IPS-20b (cell line): ENCODE results near the gene NBPF3.
"Not testable (repeated sequence)": the region's sequence is repeated elsewhere in the genome, so short reads cannot be mapped to it uniquely, and the experiment has no call there.

Source experiments
- H3K27ac ChIP-seq: one replicate; pipeline ENCODE4 v1.5.1; 2013; ENCODE audit warnings: low read length
- H3K27me3 ChIP-seq: 2 replicates; pipeline ENCODE4 v1.6.1; 2013; ENCODE audit warnings: mild to moderate bottlenecking, low read length, inconsistent platforms; ENCODE audit not compliant: insufficient read depth
- H3K36me3 ChIP-seq: 2 replicates; pipeline ENCODE4 v1.6.1; 2013; ENCODE audit warnings: low read depth, mild to moderate bottlenecking, inconsistent platforms, low read length, moderate library complexity; ENCODE audit not compliant: insufficient read depth
- H3K4me1 ChIP-seq: 2 replicates; pipeline ENCODE4 v1.6.1; 2013; ENCODE audit warnings: mild to moderate bottlenecking, control low read depth, inconsistent platforms, low read length, moderate library complexity; ENCODE audit not compliant: insufficient read depth
- H3K4me3 ChIP-seq: 2 replicates; pipeline ENCODE4 v1.5.1; 2013; ENCODE audit warnings: mild to moderate bottlenecking, low read length, inconsistent platforms
- H3K9ac ChIP-seq: 2 replicates; pipeline ENCODE4 v1.6.1; 2013; ENCODE audit warnings: low read depth, mild to moderate bottlenecking, inconsistent platforms, low read length, moderate library complexity
- H3K9me3 ChIP-seq: 2 replicates; pipeline ENCODE4 v1.6.1; 2013; ENCODE audit warnings: mild to moderate bottlenecking, low read depth, low read length, inconsistent platforms; ENCODE audit not compliant: insufficient read depth

The NBPF3 gene

DNA sequence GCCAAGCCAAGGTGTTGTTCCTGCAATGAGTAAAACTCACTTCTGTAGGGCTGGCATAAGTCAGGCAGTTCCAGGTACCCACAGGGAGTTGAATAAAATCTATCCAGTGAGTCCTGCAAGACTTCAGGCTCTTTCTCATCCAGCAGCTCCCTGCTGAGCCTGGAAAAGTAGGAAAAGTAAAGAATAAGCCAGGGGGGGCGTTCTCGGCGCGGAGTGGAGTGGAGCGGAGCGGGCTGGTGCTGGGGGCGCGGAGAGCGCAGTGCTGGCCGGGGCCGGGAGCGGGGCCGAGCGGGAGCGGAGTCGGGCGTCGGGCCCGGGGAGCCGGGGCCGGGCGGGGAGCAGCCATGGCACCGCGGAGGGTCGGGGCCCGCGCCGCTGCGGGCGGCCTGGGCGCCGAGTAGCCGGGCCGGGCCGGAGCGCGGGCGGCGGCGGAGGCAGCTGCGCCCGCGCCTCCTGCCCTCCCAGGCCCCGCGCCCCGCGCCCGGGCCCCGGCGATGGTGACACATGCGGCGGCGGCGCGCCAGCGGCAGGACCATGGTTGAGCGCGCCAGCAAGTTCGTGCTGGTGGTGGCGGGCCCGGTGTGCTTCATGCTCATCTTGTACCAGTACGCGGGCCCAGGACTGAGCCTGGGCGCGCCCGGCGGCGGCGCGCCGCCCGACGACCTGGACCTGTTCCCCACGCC is 12.0 kb upstream of the NBPF3 start:
- not testable (repeated sequence) for H3K4me1 ChIP-seq, H3K27ac ChIP-seq, H3K9ac ChIP-seq, H3K36me3 ChIP-seq, H3K9me3 ChIP-seq
- peaks cover 25% of the 10 kb centered on the region for H3K27me3 ChIP-seq
- peak overlapping the region; percentile 12; the same call in 1 of the 2 replicates for H3K4me3 ChIP-seq

- not testable (repeated sequence) for H3K4me1 ChIP-seq, H3K27ac ChIP-seq, H3K36me3 ChIP-seq, H3K9ac ChIP-seq, H3K9me3 ChIP-seq, H3K4me3 ChIP-seq
- H3K27me3 ChIP-seq, result peaks cover 25% of the 10 kb centered on the region
These were observed 11.4 kb upstream of the NBPF3 start for GRCh38 chr1:21428481-21429073.

GRCh38 chr1:21429210-21429609 is 10.7 kb upstream of the NBPF3 start:
- not testable (repeated sequence) for H3K27ac ChIP-seq, H3K4me3 ChIP-seq, H3K9ac ChIP-seq, H3K9me3 ChIP-seq, H3K36me3 ChIP-seq, H3K4me1 ChIP-seq
- peaks cover 25% of the 10 kb centered on the region for H3K27me3 ChIP-seq

DNA sequence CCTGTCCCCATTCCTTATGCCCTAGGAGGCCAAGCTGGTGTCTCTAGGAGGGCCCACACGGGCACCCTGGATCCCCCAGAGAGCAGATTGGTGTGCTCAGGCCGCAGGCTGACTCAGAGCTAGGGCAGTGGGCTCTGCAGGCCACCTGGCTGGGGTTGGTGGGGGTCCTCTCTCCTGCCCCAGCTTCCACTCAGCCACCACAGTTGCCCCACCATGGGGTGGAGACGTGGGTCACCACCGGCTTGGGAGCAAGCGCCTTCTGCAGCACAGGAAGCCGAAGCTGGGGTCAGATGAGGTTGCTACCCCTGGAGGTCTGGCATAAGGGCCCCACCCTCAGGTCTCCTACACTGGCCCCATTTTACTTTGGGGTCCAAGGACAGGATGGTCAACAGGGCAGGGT is 9.1 kb upstream of the NBPF3 start:
- peaks cover 35% of the 10 kb centered on the region for H3K27me3 ChIP-seq
- not testable (repeated sequence) for H3K27ac ChIP-seq, H3K4me1 ChIP-seq, H3K9me3 ChIP-seq, H3K4me3 ChIP-seq, H3K9ac ChIP-seq, H3K36me3 ChIP-seq

- no peaks in the 10 kb centered on the region for H3K4me1 ChIP-seq
- peaks cover 30% of the 10 kb centered on the region for H3K27me3 ChIP-seq
- H3K27ac ChIP-seq, result no peak overlapping the region
- no peak overlapping the region for H3K4me3 ChIP-seq
- H3K36me3 ChIP-seq, result no peaks in the 10 kb centered on the region
- no peaks in the 10 kb centered on the region for H3K9me3 ChIP-seq
- H3K9ac ChIP-seq, result no peak overlapping the region
These were observed 5.5 kb upstream of the NBPF3 start for GRCh38 chr1:21434394-21434793.

GRCh38 chr1:21435646-21436487 is 4.1 kb upstream of the NBPF3 start:
- Histone ChIP-seq H3K4me3 (peak overlapping the region; percentile 60; the same call in 1 of the 2 replicates), H3K36me3 (no peaks in the 10 kb centered on the region), H3K4me1 (no peaks in the 10 kb centered on the region), H3K27me3 (peaks cover 38% of the 10 kb centered on the region), H3K9me3 (no peaks in the 10 kb centered on the region), H3K9ac (no peak overlapping the region), H3K27ac (no peak overlapping the region)

- H3K36me3 ChIP-seq, result no peaks in the 10 kb centered on the region
- no peak overlapping the region for H3K27ac ChIP-seq
- H3K9me3 ChIP-seq, result no peaks in the 10 kb centered on the region
- no peaks in the 10 kb centered on the region for H3K4me1 ChIP-seq
- peak overlapping the region; percentile 60 for H3K4me3 ChIP-seq
- H3K27me3 ChIP-seq, result peaks cover 46% of the 10 kb centered on the region
- no peak overlapping the region for H3K9ac ChIP-seq
These were observed 3.2 kb upstream of the NBPF3 start for GRCh38 chr1:21436488-21437340.

- H3K9ac ChIP-seq, result no peak overlapping the region
- no peaks in the 10 kb centered on the region for H3K4me1 ChIP-seq
- no peaks in the 10 kb centered on the region for H3K36me3 ChIP-seq
- H3K9me3 ChIP-seq, result no peaks in the 10 kb centered on the region
- H3K4me3 ChIP-seq, result peak overlapping the region; percentile 60; the same call in 1 of the 2 replicates
- H3K27me3 ChIP-seq, result peaks cover 52% of the 10 kb centered on the region
- H3K27ac ChIP-seq, result no peak overlapping the region
These were observed 2.6 kb upstream of the NBPF3 start for GRCh38 chr1:21437341-21437640.

DNA sequence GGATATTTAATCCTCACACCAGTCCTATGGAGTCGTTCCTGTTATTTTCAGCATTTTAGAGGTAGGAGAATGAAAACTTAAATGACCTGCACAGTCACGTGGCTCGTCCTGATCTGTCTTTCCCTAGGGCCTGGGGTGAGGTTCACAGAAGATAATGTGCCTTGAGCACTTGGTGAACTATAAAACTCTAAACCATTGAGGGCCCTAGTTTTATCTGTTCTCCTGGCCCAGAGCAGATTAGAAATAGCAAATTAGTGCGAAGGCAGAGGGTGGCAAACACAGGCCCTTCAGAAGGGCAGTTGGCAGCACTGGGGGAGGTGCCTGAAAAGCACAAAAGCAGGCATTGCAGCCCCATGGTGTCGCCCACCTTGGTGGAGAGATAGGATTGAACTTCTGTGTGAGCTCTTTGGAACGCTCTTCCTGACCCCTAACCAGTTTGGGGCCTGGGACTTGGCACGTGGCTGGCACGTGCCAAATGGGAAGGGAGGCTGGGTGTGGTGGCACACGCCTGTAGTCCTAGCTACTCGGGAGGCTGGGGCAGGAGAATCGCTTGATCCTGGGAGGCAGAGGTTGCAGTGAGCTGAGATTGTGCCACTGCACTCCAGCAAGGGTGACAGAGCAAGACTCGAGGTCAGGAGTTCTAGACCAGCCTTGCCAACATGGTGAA is 1.2 kb upstream of the NBPF3 start:
- H3K9me3 ChIP-seq, H3K4me1 ChIP-seq, H3K27ac ChIP-seq, H3K36me3 ChIP-seq, H3K9ac ChIP-seq, H3K4me3 ChIP-seq: not testable (repeated sequence)
- peaks cover 56% of the 10 kb centered on the region for H3K27me3 ChIP-seq

- H3K4me3 ChIP-seq, result peak overlapping the region; percentile 68
- H3K9me3 ChIP-seq, result no peaks in the 10 kb centered on the region
- no peak overlapping the region for H3K9ac ChIP-seq
- peaks cover 56% of the 10 kb centered on the region for H3K27me3 ChIP-seq
- no peak overlapping the region for H3K27ac ChIP-seq
- no peaks in the 10 kb centered on the region for H3K36me3 ChIP-seq
- no peaks in the 10 kb centered on the region for H3K4me1 ChIP-seq
These were observed 604 bp upstream of the NBPF3 start for GRCh38 chr1:21439345-21439720.

GRCh38 chr1:21440630-21441125 is 741 bp downstream of the NBPF3 start:
- H3K27me3 ChIP-seq, result peaks cover 48% of the 10 kb centered on the region
- H3K36me3 ChIP-seq, H3K4me1 ChIP-seq, H3K27ac ChIP-seq, H3K9ac ChIP-seq, H3K9me3 ChIP-seq: not testable (repeated sequence)
- peak overlapping the region; percentile 68 for H3K4me3 ChIP-seq
